ENCODE results near the gene DGCR6L.
"Not testable (repeated sequence)": the region's sequence is repeated elsewhere in the genome, so short reads cannot be mapped to it uniquely, and the experiment has no call there.

DNA sequence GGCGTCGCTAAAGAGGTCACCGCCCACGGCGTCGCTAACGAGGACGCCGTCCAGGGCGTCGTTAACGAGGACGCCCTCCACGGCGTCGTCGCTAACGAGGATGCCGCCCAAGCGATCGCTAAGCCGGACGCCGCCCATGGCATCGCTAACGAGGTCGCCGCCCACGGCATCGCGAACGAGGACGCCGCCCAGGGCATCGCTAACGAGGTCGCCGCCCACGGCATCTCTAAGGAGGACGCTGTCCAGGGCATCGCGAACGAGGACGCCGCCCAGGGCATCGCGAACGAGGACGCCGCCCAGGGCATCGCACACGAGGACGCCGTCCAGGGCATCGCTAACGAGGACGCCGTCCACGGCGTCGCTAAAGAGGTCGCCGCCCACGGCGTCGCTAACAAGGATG is 37.0 kb upstream of the DGCR6L start:
- TF ChIP-seq CTCF (conservative IDR thresholded peaks at IDR 0.05; ENCODE audit: low read length); EZH2phosphoT487 (IDR thresholded peaks at IDR 0.05; ENCODE audit: borderline replicate concordance, low read depth, low read length): not testable (repeated sequence)

All from OCI-LY7 (cell line).